CD4-positive, alpha-beta T cell (primary cell): ENCODE results near the gene AGK. TPM values are rescaled to one million over a fixed set of nuclear protein-coding genes. Genes with fewer than 3 reads are reported as not detected.
A peak's percentile ranks its signal among the peaks of the same experiment; 100 is the strongest.

ENCODE experiments used
- ATAC-seq: fragments of 200-7000 bp; cut with Tn5 transposase; one replicate; pipeline ENCODE4 v1.10.0; 2022; ENCODE audit warnings: mild to moderate bottlenecking; ENCODE audit not compliant: poor library complexity
- CTCF ChIA-PET: fragments of 350-600 bp; sonication (Branson Sonifier 250); formaldehyde crosslinking; loops from one replicate; lab custom pipeline; 2021; ENCODE audit warnings: antibody characterized with exemption, inconsistent platforms; lab: Charles Lee
- POLR2A ChIA-PET: fragments of 350-600 bp; sonication (Branson Sonifier 250); formaldehyde crosslinking; loops from one replicate; lab custom pipeline; 2021; ENCODE audit warnings: antibody characterized with exemption, inconsistent platforms; lab: Charles Lee
- DNase-seq, 14 experiments: peaks; one replicate each; pipeline ENCODE4 v3.0.0-alpha.2; 2013 to 2020; ENCODE audit warnings: mixed read lengths in 2 of 14
- H3K27ac ChIP-seq, 2 donors: one replicate each; pipeline versions ENCODE4 v1.5.1 to v1.7.0; 2013; ENCODE audit warnings: low read length in 2 of 2, low read depth in 1 of 2, mild to moderate bottlenecking in 1 of 2
- H3K27me3 ChIP-seq, 2 experiments: 1 replicate in 1 of 2; 2 replicates in 1 of 2; pipeline versions ENCODE4 v1.6.1 to v1.7.0; 2013; ENCODE audit warnings: low read length in 2 of 2, control low read depth in 1 of 2, mild to moderate bottlenecking in 1 of 2, moderate library complexity in 1 of 2; ENCODE audit not compliant: insufficient read depth in 2 of 2, control insufficient read depth in 1 of 2
- H3K36me3 ChIP-seq: one replicate; pipeline ENCODE4 v1.6.1; 2013; ENCODE audit warnings: low read length, control low read depth; ENCODE audit not compliant: insufficient read depth
- H3K4me1 ChIP-seq: one replicate; pipeline ENCODE4 v1.6.1; 2013; ENCODE audit warnings: low read length, control low read depth; ENCODE audit not compliant: insufficient read depth
- H3K4me3 ChIP-seq: one replicate; pipeline ENCODE4 v1.5.1; 2013; ENCODE audit warnings: mild to moderate bottlenecking, low read length, moderate library complexity
- H3K9me3 ChIP-seq, 2 experiments: 1 replicate in 1 of 2; 2 replicates in 1 of 2; pipeline versions ENCODE4 v1.6.1 to v1.7.0; 2013; ENCODE audit warnings: low read length in 2 of 2, mild to moderate bottlenecking in 2 of 2, control low read depth in 1 of 2, moderate library complexity in 1 of 2; ENCODE audit not compliant: control insufficient read depth in 1 of 2, insufficient read depth in 1 of 2
- H3K27ac Mint-ChIP-seq: one replicate; pipeline ENCODE4 v1.8.0; 2020; ENCODE audit warnings: mixed read lengths
- H3K27me3 Mint-ChIP-seq: one replicate; pipeline ENCODE4 v1.8.0; 2021; ENCODE audit warnings: mixed read lengths
- H3K36me3 Mint-ChIP-seq: one replicate; pipeline ENCODE4 v1.8.0; 2021; ENCODE audit warnings: low read depth, mixed read lengths
- H3K4me1 Mint-ChIP-seq: one replicate; pipeline ENCODE4 v1.8.0; 2021; ENCODE audit warnings: low read depth, mixed read lengths
- H3K4me3 Mint-ChIP-seq: one replicate; pipeline ENCODE4 v1.8.0; 2020; ENCODE audit warnings: mild to moderate bottlenecking, mixed read lengths
- H3K9me3 Mint-ChIP-seq: one replicate; pipeline ENCODE4 v1.8.0; 2020; ENCODE audit warnings: mixed read lengths
- intact Hi-C, 2 experiments: fragments of 100-400 bp; cut with DNase I in 1 of 2; cut with micrococcal nuclease in 1 of 2; formaldehyde crosslinking; loops; one replicate each; pipeline versions ENCODE4 v1.15.1 to v1.9.0; 2023 to 2025; cut with DNase I, micrococcal nuclease
- total RNA-seq, 174 experiments: library from RNA in 2 of 174; stranded (reverse) in 2 of 174; gene quantifications; one replicate each; pipeline ENCODE4 v1.2.3 and lab custom pipeline; 2021 to 2026
- TF ChIP-seq, protein P1 (sequence below): fragments of 200-600 bp; IDR thresholded peaks from one replicate; pipeline ENCODE4 v1.8.0; 2022; ENCODE audit warnings: antibody characterized with exemption, mild to moderate bottlenecking

Gene AGK
- total RNA-seq, 2 experiments from 2014 or later, result 18.9 to 20.5 TPM

DNA sequence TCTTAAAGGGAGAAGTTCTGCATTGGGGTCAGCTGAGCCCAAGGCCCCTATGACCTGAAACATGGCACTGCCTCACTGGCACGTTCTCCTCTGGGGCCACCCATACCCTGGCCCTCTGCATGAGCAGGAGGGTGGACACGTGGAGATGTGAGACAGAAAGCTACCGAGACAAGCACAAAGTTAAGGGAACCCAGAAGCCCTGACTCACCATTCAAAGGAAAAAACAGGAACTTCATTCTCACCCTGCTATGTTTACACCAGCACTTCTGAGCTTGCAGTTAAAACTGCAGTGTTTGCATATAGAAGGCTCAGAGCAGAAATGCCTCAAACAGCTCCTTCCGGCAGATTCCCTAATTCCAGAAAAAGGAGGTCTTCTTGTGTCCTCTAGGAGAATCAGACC is 109.0 kb downstream of the AGK start:
- Mint-ChIP-seq H3K36me3 (peaks cover 85% of the 10 kb centered on the region), H3K4me3 (no peak overlapping the region), H3K27me3 (no peaks in the 10 kb centered on the region), H3K9me3 (no peaks in the 10 kb centered on the region), H3K4me1 (peaks cover 5% of the 10 kb centered on the region), H3K27ac (peak overlapping the region; percentile 70)
- H3K27me3 ChIP-seq, result no peaks in the 10 kb centered on the region
- POLR2A ChIA-PET, result interaction anchor here (0.9 kb wide), 1 partner anchor 42 kb away, joined by 3 read pairs; the partner anchor contains the start of gene DENND11
- H3K36me3 ChIP-seq, result peaks cover 62% of the 10 kb centered on the region
- no peaks in the 10 kb centered on the region for H3K4me1 ChIP-seq
- DNase-seq (peak in 3 of 14 experiments; percentile 2 to 50 (median 38)), ATAC-seq (no peak)
- H3K4me3 ChIP-seq, result no peak overlapping the region
- intact Hi-C loops, result no loop called here
- no peak overlapping the region for H3K27ac ChIP-seq
- CTCF ChIA-PET, result no interaction called here
- H3K9me3 ChIP-seq, result no peaks in the 10 kb centered on the region
- TF ChIP-seq, protein P1, sequence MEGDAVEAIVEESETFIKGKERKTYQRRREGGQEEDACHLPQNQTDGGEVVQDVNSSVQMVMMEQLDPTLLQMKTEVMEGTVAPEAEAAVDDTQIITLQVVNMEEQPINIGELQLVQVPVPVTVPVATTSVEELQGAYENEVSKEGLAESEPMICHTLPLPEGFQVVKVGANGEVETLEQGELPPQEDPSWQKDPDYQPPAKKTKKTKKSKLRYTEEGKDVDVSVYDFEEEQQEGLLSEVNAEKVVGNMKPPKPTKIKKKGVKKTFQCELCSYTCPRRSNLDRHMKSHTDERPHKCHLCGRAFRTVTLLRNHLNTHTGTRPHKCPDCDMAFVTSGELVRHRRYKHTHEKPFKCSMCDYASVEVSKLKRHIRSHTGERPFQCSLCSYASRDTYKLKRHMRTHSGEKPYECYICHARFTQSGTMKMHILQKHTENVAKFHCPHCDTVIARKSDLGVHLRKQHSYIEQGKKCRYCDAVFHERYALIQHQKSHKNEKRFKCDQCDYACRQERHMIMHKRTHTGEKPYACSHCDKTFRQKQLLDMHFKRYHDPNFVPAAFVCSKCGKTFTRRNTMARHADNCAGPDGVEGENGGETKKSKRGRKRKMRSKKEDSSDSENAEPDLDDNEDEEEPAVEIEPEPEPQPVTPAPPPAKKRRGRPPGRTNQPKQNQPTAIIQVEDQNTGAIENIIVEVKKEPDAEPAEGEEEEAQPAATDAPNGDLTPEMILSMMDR, result no peak

DNA sequence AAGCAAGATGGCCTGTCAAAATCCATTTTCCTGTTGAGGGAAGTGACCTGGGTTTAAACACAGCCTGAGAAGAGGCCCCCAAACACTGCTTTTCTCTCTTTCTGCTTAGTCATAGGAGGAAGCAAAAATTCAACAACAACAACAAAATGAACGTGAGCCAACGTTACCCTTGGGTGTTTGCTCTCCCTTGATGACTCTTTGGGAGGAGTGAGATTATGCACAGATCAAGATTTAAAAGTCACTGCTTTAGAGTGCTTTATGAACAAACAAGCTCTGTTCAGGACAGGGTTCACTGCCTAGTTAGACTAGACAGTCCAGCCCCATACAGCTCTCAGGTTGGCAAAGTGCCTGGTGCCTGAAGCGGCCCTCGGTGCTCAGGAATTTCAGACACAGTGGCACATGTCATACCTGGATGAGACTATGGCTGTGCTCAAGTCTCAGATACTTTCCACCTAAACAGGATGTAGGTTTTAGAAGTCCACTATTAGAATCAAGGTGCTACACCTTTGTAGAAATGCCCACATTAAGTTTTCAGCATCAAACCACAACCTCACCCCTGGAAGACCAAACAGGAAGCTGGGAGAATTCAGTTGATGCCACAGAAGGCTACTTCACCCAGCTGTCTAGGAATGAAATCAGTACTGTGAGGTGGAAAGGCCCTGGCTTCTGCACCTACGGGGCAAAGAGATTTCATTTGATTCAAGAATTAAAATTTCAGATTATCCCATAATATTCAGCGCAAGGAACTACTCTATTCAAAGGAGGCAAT is 112.1 kb downstream of the AGK start:
- Histone ChIP-seq H3K27ac (no peak overlapping the region), H3K4me3 (no peak overlapping the region), H3K9me3 (no peaks in the 10 kb centered on the region), H3K27me3 (no peaks in the 10 kb centered on the region), H3K36me3 (peaks cover 74% of the 10 kb centered on the region), H3K4me1 (no peaks in the 10 kb centered on the region)
- Mint-ChIP-seq H3K4me3 (no peak overlapping the region), H3K9me3 (no peaks in the 10 kb centered on the region), H3K27ac (peak overlapping the region; percentile 55), H3K36me3 (peaks cover 87% of the 10 kb centered on the region), H3K27me3 (no peaks in the 10 kb centered on the region), H3K4me1 (peaks cover 5% of the 10 kb centered on the region)
- CTCF ChIA-PET, result no interaction called here
- POLR2A ChIA-PET, result interaction anchor here (2.3 kb wide), 1 partner anchor 38 kb away, joined by 6 read pairs; the partner anchor contains the start of gene DENND11
- TF ChIP-seq, protein P1, result no peak
- no peak for ATAC-seq
- no peak for DNase-seq
- intact Hi-C loops, result no loop called here

DNA sequence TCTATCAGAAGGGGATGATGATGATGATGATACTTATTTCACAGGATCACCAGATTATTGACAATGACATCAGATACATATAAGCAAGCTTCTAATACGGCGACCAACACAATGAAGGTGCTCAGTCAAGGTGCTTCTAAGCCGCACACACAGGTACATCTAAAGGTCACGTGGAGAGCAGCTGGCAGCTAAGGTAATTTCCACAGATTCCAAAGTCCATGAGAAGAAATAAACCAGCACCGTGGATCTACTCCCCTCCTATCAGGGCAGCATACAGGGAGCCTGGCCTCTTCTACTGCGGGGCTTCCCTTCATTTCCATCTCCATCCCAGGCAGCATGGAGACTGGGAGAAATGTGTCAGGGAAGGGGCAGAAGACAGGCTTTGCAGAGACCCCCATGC is 113.2 kb downstream of the AGK start:
- no peak overlapping the region for H3K4me3 ChIP-seq
- no peak for ATAC-seq
- no peaks in the 10 kb centered on the region for H3K9me3 ChIP-seq
- no peak overlapping the region for H3K4me3 Mint-ChIP-seq
- no peaks in the 10 kb centered on the region for H3K4me1 ChIP-seq
- ChIA-PET POLR2A (interaction anchor here (2.3 kb wide), 1 partner anchor 37 kb away, joined by 6 read pairs; the partner anchor contains the start of gene DENND11), CTCF (no interaction called here)
- H3K9me3 Mint-ChIP-seq, result no peaks in the 10 kb centered on the region
- no peaks in the 10 kb centered on the region for H3K27me3 Mint-ChIP-seq
- H3K36me3 Mint-ChIP-seq, result peaks cover 89% of the 10 kb centered on the region
- no peaks in the 10 kb centered on the region for H3K27me3 ChIP-seq
- peaks cover 64% of the 10 kb centered on the region for H3K36me3 ChIP-seq
- no peak for DNase-seq
- TF ChIP-seq, protein P1, result no peak
- peak overlapping the region; percentile 18 for H3K27ac Mint-ChIP-seq
- intact Hi-C loops, result no loop called here
- peaks cover 5% of the 10 kb centered on the region for H3K4me1 Mint-ChIP-seq
- no peak overlapping the region for H3K27ac ChIP-seq
